IgD-negative memory B cell (primary cell): ENCODE results near the gene SYNGR4. TPM values are rescaled to one million over a fixed set of nuclear protein-coding genes. Genes with fewer than 3 reads are reported as not detected.

Source experiments
- H3K27ac Mint-ChIP-seq, 3 donors: one replicate each; pipeline ENCODE4 v1.8.0; 2020 to 2022; ENCODE audit warnings: mild to moderate bottlenecking in 3 of 3, mixed read lengths in 3 of 3, moderate library complexity in 1 of 3
- H3K27me3 Mint-ChIP-seq: one replicate; pipeline ENCODE4 v1.8.0; 2021; ENCODE audit warnings: mixed read lengths
- H3K36me3 Mint-ChIP-seq: one replicate; pipeline ENCODE4 v1.8.0; 2020; ENCODE audit warnings: mild to moderate bottlenecking, mixed read lengths
- H3K4me1 Mint-ChIP-seq, 3 donors: one replicate each; pipeline ENCODE4 v1.8.0; 2020 to 2022; ENCODE audit warnings: mixed read lengths in 3 of 3, mild to moderate bottlenecking in 1 of 3
- H3K4me3 Mint-ChIP-seq, 4 donors: one replicate each; pipeline ENCODE4 v1.8.0; 2020 to 2022; ENCODE audit warnings: mild to moderate bottlenecking in 4 of 4, mixed read lengths in 4 of 4, moderate library complexity in 3 of 4
- H3K9me3 Mint-ChIP-seq, 3 donors: one replicate each; pipeline ENCODE4 v1.8.0; 2020 to 2021; ENCODE audit warnings: mixed read lengths in 3 of 3, mild to moderate bottlenecking in 1 of 3
- polyA plus RNA-seq: library from polyadenylated mRNA; unstranded; fragments of 300-500 nt; fragmentation: Illumina TruSeq; gene quantifications from one replicate; pipeline ENCODE4 v1.2.3, GENCODE V29; 2021

The SYNGR4 gene
- polyA plus RNA-seq, 1 donor from 2014 or later = not detected

DNA sequence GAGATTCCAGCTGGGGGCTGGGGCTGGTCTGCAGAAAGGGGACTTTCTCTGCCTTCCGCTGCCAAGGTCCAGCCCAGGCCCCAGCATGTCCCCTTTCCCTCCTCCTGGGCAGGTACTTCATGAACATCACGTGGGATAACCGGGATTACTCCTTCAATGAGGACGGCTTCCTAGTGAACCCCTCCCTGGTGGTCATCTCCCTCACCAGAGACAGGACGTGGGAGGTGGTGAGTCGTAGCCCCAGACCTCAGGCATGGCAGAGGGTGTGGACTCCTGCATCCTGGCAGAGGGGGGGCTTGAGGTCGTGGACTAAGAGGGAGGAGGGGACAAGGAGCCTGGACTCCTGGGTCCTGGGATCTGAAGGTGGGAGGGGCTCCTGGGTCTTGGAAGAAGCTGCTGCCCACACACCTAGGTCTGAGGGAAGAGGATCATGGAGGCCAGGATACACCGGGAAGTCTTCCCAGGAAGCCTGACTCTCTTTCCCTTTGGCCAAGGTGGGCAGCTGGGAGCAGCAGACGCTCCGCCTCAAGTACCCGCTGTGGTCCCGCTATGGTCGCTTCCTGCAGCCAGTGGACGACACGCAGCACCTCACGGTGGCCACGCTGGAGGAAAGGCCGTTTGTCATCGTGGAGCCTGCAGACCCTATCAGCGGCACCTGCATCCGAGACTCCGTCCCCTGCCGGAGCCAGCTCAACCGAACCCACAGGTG, 49.9 kb downstream of the SYNGR4 start:
- H3K36me3 Mint-ChIP-seq = no peaks in the 10 kb centered on the region
- H3K27ac Mint-ChIP-seq = peak overlapping the region in 1 of 3 donors; percentile 42
- H3K4me3 Mint-ChIP-seq = peak overlapping the region in 3 of 4 donors; percentile 63 to 83 (median 71)
- no peaks in the 10 kb centered on the region for H3K9me3 Mint-ChIP-seq
- H3K27me3 Mint-ChIP-seq = peaks cover 30% of the 10 kb centered on the region
- H3K4me1 Mint-ChIP-seq = peaks cover 2 to 13% (median 6%) of the 10 kb centered on the region in 3 donors

DNA sequence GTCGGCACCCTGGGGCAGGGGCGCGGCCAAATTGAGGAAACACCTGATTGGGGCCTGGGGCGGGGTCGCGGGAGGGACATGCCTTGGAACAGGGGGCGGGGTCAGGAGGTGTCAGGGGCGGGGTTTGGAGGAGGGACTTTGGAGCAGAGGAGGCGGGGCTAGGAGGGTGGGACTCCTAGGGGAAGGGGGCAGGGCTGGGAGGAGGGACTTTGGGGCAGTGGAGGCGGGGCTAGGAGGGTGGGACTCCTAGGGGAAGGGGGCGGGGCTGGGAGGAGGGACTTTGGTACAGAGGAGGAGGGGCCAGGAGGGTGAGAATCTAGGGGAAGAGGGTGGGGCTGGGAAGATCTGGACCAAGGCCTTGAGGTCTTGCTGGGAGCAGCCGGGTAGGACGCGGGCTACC, 51.2 kb downstream of the SYNGR4 start:
- H3K27ac Mint-ChIP-seq = no peak overlapping the region
- H3K27me3 Mint-ChIP-seq = peaks cover 30% of the 10 kb centered on the region

GRCh38 chr19:48415806-48416221, 51.6 kb downstream of the SYNGR4 start:
- no peaks in the 10 kb centered on the region for H3K36me3 Mint-ChIP-seq
- peaks cover 6 to 16% (median 9%) of the 10 kb centered on the region in 3 donors for H3K4me1 Mint-ChIP-seq
- H3K27me3 Mint-ChIP-seq = peaks cover 26% of the 10 kb centered on the region
- H3K9me3 Mint-ChIP-seq = no peaks in the 10 kb centered on the region
- H3K27ac Mint-ChIP-seq = no peak overlapping the region
- peak overlapping the region in 2 of 4 donors; percentile 45 to 73 for H3K4me3 Mint-ChIP-seq

More for the DNA sequence above, 51.2 kb downstream of the SYNGR4 start:
- Mint-ChIP-seq H3K9me3 (no peaks in the 10 kb centered on the region), H3K4me1 (peaks cover 6 to 16% (median 9%) of the 10 kb centered on the region in 3 donors), H3K36me3 (no peaks in the 10 kb centered on the region), H3K4me3 (peak overlapping the region in 2 of 4 donors; percentile 68 to 83)

DNA sequence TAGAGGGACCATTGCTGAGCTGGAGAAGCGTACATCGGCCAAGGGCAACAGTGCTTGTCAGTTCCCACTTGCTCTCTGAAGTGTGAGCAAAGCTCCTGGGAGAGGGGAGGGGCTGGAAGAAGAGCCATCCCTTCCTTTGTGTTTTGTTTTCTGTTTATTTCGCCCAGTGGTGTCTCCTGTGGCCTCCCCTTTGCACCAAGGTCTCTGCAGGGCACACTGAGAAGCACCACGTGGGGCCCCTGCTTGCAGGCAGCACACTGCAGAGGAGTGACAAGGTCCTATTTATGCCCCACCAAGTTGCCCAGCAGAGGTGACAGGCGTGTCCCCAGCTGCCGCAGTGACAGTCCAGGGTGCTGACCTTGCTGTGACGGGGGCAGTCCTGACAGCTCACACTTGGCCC, 53.3 kb downstream of the SYNGR4 start:
- peak overlapping the region in 1 of 4 donors; percentile 83 for H3K4me3 Mint-ChIP-seq
- H3K36me3 Mint-ChIP-seq = no peaks in the 10 kb centered on the region
- H3K27ac Mint-ChIP-seq = peak overlapping the region in 1 of 3 donors; percentile 71
- H3K9me3 Mint-ChIP-seq = no peaks in the 10 kb centered on the region
- peaks cover 6 to 16% (median 9%) of the 10 kb centered on the region in 3 donors for H3K4me1 Mint-ChIP-seq
- H3K27me3 Mint-ChIP-seq = peaks cover 26% of the 10 kb centered on the region

DNA sequence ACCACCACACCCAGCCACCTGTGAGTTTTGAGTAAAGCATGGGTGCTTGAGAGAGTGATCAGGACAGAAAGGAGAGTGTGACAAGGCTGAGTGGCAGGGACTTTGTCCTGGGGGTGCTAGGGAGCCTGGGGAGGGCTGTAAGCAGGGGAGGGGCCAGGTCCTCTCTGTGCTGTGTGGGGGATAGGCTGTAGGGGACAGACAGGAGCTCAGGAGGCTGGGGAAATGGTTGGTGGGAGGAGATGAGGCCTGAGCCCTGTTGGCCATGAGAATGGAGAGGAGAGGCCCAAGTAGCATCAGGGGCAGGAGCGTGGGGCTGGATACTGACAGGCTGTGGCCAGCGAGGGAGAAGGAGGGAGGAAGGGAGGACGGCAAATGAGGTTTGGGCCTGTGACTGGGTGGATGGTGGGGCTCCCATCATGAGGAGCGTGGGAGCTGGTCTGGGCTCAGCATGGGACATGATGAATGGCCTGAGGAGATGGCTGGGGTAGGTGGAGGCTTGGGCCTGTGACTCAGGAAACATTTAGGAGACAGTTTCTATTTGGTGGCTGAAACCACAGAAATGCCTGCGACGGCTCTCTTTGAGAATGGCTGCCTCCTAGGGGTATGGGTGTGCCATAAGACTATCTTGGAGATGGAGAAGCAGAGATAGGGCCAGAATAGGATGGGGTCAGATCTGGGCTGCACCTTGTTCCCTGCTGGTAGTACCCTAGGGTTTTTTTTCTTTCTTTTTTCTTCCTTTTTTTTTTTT, 54.3 kb downstream of the SYNGR4 start:
- peaks cover 25% of the 10 kb centered on the region for H3K27me3 Mint-ChIP-seq
- H3K27ac Mint-ChIP-seq = peak overlapping the region; percentile 60 to 83 (median 76)
- H3K36me3 Mint-ChIP-seq = no peaks in the 10 kb centered on the region
- peak overlapping the region; percentile 65 to 98 (median 92) for H3K4me3 Mint-ChIP-seq
- H3K9me3 Mint-ChIP-seq = no peaks in the 10 kb centered on the region
- peaks cover 6 to 18% (median 11%) of the 10 kb centered on the region in 3 donors for H3K4me1 Mint-ChIP-seq

DNA sequence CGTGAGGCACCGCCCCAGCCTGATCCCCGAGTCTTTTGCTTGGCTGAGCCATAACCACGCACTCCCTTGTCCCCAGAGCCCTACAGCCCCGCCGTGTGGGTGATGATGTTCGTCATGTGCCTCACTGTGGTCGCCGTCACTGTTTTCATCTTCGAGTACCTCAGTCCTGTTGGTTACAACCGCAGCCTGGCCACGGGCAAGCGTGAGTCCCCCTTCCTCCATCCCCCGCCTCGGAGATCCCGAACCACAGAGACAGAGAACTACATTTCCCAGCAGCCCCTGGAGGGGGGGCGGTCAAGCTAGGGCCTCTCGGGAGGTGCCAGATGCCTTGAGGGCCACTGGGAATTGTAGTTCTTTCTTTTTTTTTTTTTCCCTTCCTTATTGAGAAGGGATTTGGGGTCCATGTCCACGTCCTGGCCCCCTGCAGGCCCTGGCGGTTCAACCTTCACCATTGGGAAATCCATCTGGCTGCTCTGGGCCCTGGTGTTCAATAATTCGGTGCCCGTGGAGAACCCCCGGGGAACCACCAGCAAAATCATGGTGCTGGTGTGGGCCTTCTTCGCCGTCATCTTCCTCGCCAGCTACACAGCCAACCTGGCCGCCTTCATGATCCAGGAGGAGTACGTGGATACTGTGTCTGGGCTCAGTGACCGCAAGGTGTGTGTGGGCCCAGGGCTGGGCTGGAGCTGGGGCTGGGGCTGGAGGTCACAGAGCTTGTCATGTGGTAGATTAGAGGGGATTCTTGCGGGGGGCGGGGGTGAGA, 55.2 kb downstream of the SYNGR4 start:
- H3K27ac Mint-ChIP-seq = peak overlapping the region in 2 of 3 donors; percentile 60 to 83
- peaks cover 6 to 20% (median 11%) of the 10 kb centered on the region in 3 donors for H3K4me1 Mint-ChIP-seq
- peaks cover 17% of the 10 kb centered on the region for H3K27me3 Mint-ChIP-seq
- no peaks in the 10 kb centered on the region for H3K36me3 Mint-ChIP-seq
- peak overlapping the region; percentile 65 to 98 (median 92) for H3K4me3 Mint-ChIP-seq
- no peaks in the 10 kb centered on the region for H3K9me3 Mint-ChIP-seq

GRCh38 chr19:48421548-48421947, 57.4 kb downstream of the SYNGR4 start:
- peaks cover 0 to 1% (median 0%) of the 10 kb centered on the region in 3 donors for H3K9me3 Mint-ChIP-seq
- peaks cover 6 to 18% (median 12%) of the 10 kb centered on the region in 3 donors for H3K4me1 Mint-ChIP-seq
- no peaks in the 10 kb centered on the region for H3K36me3 Mint-ChIP-seq
- no peak overlapping the region for H3K27ac Mint-ChIP-seq
- peaks cover 2% of the 10 kb centered on the region for H3K27me3 Mint-ChIP-seq
- H3K4me3 Mint-ChIP-seq = no peak overlapping the region

DNA sequence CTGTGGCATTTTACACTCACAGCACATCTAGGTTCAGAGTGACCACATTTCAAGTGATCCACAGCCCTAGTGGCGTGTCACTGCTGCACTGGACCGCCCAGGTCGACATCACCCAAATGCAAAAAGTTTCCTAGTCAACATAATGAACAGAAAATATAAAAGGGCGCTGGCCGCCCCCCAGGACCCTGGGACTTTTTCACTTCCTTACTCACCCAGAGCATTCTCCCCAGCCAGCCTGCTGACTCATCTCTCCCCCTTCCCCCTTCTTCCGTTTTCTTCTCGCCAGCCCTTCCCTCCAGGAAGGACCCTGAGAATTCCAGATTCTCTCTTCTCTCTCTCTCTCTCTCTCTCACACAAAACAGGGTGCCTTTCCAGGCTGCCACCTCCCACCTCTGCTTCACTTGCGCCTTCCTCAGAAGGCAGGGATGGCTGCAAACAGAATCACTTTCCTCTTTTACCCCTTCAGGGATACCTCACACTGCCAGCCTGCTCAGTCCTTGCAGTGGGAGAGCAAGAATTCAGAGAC, 60.6 kb downstream of the SYNGR4 start:
- Mint-ChIP-seq H3K27ac (no peak overlapping the region), H3K27me3 (no peaks in the 10 kb centered on the region), H3K9me3 (peaks cover 0 to 1% (median 0%) of the 10 kb centered on the region in 3 donors), H3K36me3 (no peaks in the 10 kb centered on the region), H3K4me3 (peak overlapping the region in 1 of 4 donors; percentile 56), H3K4me1 (peaks cover 0 to 7% (median 6%) of the 10 kb centered on the region in 3 donors)

Other genes with a start within 250 kb of the SYNGR4 start
- gene LIG1, start 194.0 kb upstream of the SYNGR4 start, polyA plus RNA-seq = 30.1 TPM
- 2.4 TPM for gene ZSWIM9, start 193.7 kb upstream of the SYNGR4 start, polyA plus RNA-seq
- gene CARD8, start 108.5 kb upstream of the SYNGR4 start, polyA plus RNA-seq = 85.7 TPM
- 0.30 TPM for gene ZNF114, start 94.3 kb upstream of the SYNGR4 start, polyA plus RNA-seq
- gene EMP3, start 38.8 kb upstream of the SYNGR4 start, polyA plus RNA-seq = 586 TPM
- 16.2 TPM for gene TMEM143, start 427 bp upstream of the SYNGR4 start, polyA plus RNA-seq
- gene KDELR1, start 27.2 kb downstream of the SYNGR4 start, polyA plus RNA-seq = 29.2 TPM
- not detected for gene GRIN2D, start 29.3 kb downstream of the SYNGR4 start, polyA plus RNA-seq
- 40.3 TPM for gene GRWD1, start 81.6 kb downstream of the SYNGR4 start, polyA plus RNA-seq
- gene KCNJ14, start 91.2 kb downstream of the SYNGR4 start, polyA plus RNA-seq = 0.48 TPM
- gene CYTH2, start 105.0 kb downstream of the SYNGR4 start, polyA plus RNA-seq = 31.8 TPM
- not detected for gene LMTK3, start 147.5 kb downstream of the SYNGR4 start, polyA plus RNA-seq
- gene SULT2B1, start 187.8 kb downstream of the SYNGR4 start, polyA plus RNA-seq = not detected
- gene SPACA4, start 242.4 kb downstream of the SYNGR4 start, polyA plus RNA-seq = not detected